Transverse colon (tissue), 4 donors: ENCODE measurements around the gene SUB1. TPM values are rescaled to one million over a fixed set of nuclear protein-coding genes. Genes with fewer than 3 reads are reported as not detected.

Experiments used
- DNase-seq: peaks from one replicate; pipeline ENCODE4 v3.0.0-alpha.2; 2019
- H3K27ac ChIP-seq, 4 donors: fragments of 200-600 bp; sonication (generic); 2 replicates each; pipeline ENCODE4 v1.5.1; 2016 to 2018; ENCODE audit warnings: inconsistent platforms in 4 of 4
- H3K27me3 ChIP-seq: fragments of 200-600 bp; sonication (generic); 2 replicates; pipeline ENCODE4 v1.5.1; 2017; ENCODE audit warnings: inconsistent platforms
- H3K36me3 ChIP-seq, 4 donors: fragments of 200-600 bp; sonication (generic); 2 replicates each; pipeline ENCODE4 v1.5.1; 2017 to 2019; ENCODE audit warnings: inconsistent platforms in 4 of 4
- H3K4me1 ChIP-seq, 4 donors: fragments of 200-600 bp; sonication (generic); 2 replicates each; pipeline ENCODE4 v1.5.1; 2017 to 2020; ENCODE audit warnings: inconsistent platforms in 4 of 4
- H3K4me3 ChIP-seq, 4 donors: fragments of 200-600 bp; sonication (generic); 1 replicate in 1 of 4; 2 replicates in 3 of 4; pipeline versions ENCODE4 v1.5.1 to v1.6.1; 2017 to 2019; ENCODE audit warnings: inconsistent platforms in 4 of 4
- H3K9me3 ChIP-seq, 2 donors: fragments of 200-600 bp; sonication (generic); 2 replicates each; pipeline ENCODE4 v1.5.1; 2017 to 2019; ENCODE audit warnings: inconsistent platforms in 2 of 2
- EP300 ChIP-seq: sonication (generic); formaldehyde crosslinking; IDR thresholded peaks from one replicate; pipeline ENCODE4 v1.6.1; 2017; ENCODE audit warnings: antibody characterized with exemption, low read depth
- POLR2A ChIP-seq: fragments of 450-650 bp; IDR thresholded peaks from one replicate; pipeline ENCODE4 v1.6.1; 2016; ENCODE audit warnings: antibody characterized with exemption, mild to moderate bottlenecking, moderate library complexity
- POLR2AphosphoS5 ChIP-seq, 3 donors: sonication (generic); formaldehyde crosslinking; IDR thresholded peaks; one replicate each; pipeline ENCODE4 v1.6.1; 2016; ENCODE audit warnings: antibody characterized with exemption in 3 of 3
- WGBS, 2 donors: methylation state at CpG; one replicate each; pipeline ENCODE4 v1.1.5; 2018; ENCODE audit warnings: low coverage in 1 of 2; 5-methylcytosine and 5-hydroxymethylcytosine counted together
- in situ Hi-C, 4 donors: fragments of 200-750 bp; cut with MboI; loops; one replicate each; pipeline versions ENCODE4 v1.15.0 to v1.15.1; 2017; ENCODE audit warnings: low sequenced_read_pairs in 3 of 4, low pct_ligation_motif_present in 1 of 4, low pct_unique_long_range_greater_than_20kb in 1 of 4
- intact Hi-C: fragments of 100-400 bp; cut with DNase I; formaldehyde crosslinking; loops from one replicate; pipeline ENCODE4 v1.15.1; 2023; ENCODE audit warnings: low total_unique reads
- total RNA-seq, 4 donors: library from RNA; depleted of rRNA; stranded (reverse); fragments of >200 nt; gene quantifications; one replicate each; pipeline ENCODE4 v1.1.0, GENCODE V29; 2016
- TF ChIP-seq, protein P1 (sequence below), 5 experiments: fragments of 200-600 bp in 3 of 5; fragments of 450-650 bp in 2 of 5; sonication (generic) in 3 of 5; IDR thresholded peaks; 1 replicate in 2 of 5; 2 replicates in 3 of 5; pipeline ENCODE4 v1.5.1; 2016 to 2017; ENCODE audit warnings: antibody characterized with exemption in 5 of 5, inconsistent platforms in 3 of 5, mild to moderate bottlenecking in 2 of 5, moderate library complexity in 1 of 5

SUB1 gene
- total RNA-seq, 4 donors from 2014 or later = 30.3 to 126 (median 78.8) TPM

DNA sequence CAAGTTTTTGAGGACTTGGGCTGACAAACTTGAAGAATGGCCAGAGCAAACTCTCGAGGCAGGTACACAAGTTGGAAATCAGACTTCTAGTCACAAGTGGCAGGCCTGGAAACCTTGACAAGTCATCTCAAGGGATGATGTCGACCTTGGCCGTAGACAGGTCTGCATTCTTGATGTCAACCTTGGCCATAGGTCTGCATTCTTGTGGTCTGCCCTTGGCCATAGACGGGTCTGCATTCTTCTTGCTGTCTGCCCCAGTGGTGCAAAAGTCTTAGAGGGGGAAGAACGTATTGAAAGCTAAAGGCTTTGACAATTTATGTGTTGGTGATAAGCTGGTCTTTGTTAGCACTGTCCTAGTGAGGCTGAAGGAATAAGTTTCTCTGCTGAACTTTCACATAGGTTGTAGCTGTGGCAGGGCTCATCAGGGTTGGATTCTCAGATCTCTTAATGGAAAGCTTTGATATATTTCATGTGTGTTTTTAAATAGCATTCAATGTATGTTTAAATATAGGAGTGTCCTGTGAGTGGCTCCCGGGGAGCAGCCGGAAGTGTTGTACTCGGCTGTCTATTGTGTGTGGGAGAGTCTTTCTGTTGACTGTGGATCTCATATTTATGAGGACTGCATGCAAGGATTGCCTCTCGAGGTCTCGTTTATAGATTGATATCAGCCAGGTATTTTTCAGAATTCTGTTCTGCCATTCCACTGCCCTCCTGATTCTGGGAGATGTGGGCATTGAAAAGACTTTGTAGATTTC lies 27.0 kb downstream of the SUB1 start:
- Histone ChIP-seq H3K27me3 (no peaks in the 10 kb centered on the region), H3K9me3 (no peaks in the 10 kb centered on the region), H3K36me3 (no peaks in the 10 kb centered on the region), H3K27ac (peak overlapping the region in 3 of 4 donors; percentile 17 to 47 (median 31)), H3K4me3 (no peak overlapping the region), H3K4me1 (peaks cover 0 to 6% (median 5%) of the 10 kb centered on the region in 4 donors)
- TF ChIP-seq, protein P1, sequence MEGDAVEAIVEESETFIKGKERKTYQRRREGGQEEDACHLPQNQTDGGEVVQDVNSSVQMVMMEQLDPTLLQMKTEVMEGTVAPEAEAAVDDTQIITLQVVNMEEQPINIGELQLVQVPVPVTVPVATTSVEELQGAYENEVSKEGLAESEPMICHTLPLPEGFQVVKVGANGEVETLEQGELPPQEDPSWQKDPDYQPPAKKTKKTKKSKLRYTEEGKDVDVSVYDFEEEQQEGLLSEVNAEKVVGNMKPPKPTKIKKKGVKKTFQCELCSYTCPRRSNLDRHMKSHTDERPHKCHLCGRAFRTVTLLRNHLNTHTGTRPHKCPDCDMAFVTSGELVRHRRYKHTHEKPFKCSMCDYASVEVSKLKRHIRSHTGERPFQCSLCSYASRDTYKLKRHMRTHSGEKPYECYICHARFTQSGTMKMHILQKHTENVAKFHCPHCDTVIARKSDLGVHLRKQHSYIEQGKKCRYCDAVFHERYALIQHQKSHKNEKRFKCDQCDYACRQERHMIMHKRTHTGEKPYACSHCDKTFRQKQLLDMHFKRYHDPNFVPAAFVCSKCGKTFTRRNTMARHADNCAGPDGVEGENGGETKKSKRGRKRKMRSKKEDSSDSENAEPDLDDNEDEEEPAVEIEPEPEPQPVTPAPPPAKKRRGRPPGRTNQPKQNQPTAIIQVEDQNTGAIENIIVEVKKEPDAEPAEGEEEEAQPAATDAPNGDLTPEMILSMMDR (IDR thresholded peaks at IDR 0.05) = no peak
- TF ChIP-seq POLR2AphosphoS5 (IDR thresholded peaks at IDR 0.05) (no peak), EP300 (no peak), POLR2A (no peak)
- DNase-seq = peak; percentile 16
- 32 to 63% methylated on average over 7 to 10 of the region's 10 CpGs for WGBS, 2 donors
- in situ Hi-C loops = loop anchor here in 2 of 4 donors (10.0 to 25.0 kb wide), 2 partner anchors 118 to 375 kb away; no protein-coding TSS in a partner anchor
- intact Hi-C loops = no loop called here

GRCh38 chr5:32613050-32613672 lies 27.8 kb downstream of the SUB1 start:
- TF ChIP-seq POLR2AphosphoS5 (IDR thresholded peaks at IDR 0.05) = no peak
- TF ChIP-seq, protein P1 (IDR thresholded peaks at IDR 0.05) = peak; percentile 89 to 96 (median 94)
- Histone ChIP-seq H3K4me1 (peaks cover 0 to 6% (median 5%) of the 10 kb centered on the region in 4 donors), H3K27me3 (no peaks in the 10 kb centered on the region), H3K4me3 (no peak overlapping the region), H3K27ac (peak overlapping the region in 3 of 4 donors; percentile 17 to 47 (median 31)), H3K36me3 (no peaks in the 10 kb centered on the region), H3K9me3 (no peaks in the 10 kb centered on the region)
- peak; percentile 86 for DNase-seq
- in situ Hi-C loops (loop anchor here in 2 of 4 donors (10.0 to 25.0 kb wide), 2 partner anchors 118 to 376 kb away; no protein-coding TSS in a partner anchor), intact Hi-C loops (no loop called here)
- 5 to 7% methylated on average over 8 to 10 of the region's 10 CpGs for WGBS, 2 donors

- Histone ChIP-seq H3K27ac (no peak overlapping the region), H3K4me3 (no peak overlapping the region), H3K4me1 (peaks cover 0 to 6% (median 5%) of the 10 kb centered on the region in 4 donors), H3K36me3 (no peaks in the 10 kb centered on the region), H3K27me3 (no peaks in the 10 kb centered on the region), H3K9me3 (no peaks in the 10 kb centered on the region)
- in situ Hi-C loops (loop anchor here in 2 of 4 donors (10.0 to 25.0 kb wide), 2 partner anchors 120 to 378 kb away; no protein-coding TSS in a partner anchor), intact Hi-C loops (no loop called here)
- no peak for DNase-seq
- TF ChIP-seq EP300 (no peak), POLR2A (no peak), POLR2AphosphoS5 (IDR thresholded peaks at IDR 0.05) (no peak)
- TF ChIP-seq, protein P1 (IDR thresholded peaks at IDR 0.05) = no peak
- WGBS, 2 donors = 60 to 63% methylated on average over 1 to 3 of the region's 3 CpGs
These were observed 29.9 kb downstream of the SUB1 start for GRCh38 chr5:32615236-32615635.

GRCh38 chr5:32618962-32619361 lies 33.6 kb downstream of the SUB1 start:
- in situ Hi-C loops = loop anchor here in 2 of 4 donors (10.0 to 25.0 kb wide), 2 partner anchors 124 to 382 kb away; no protein-coding TSS in a partner anchor

More at GRCh38 chr5:32618962-32619361, 33.6 kb downstream of the SUB1 start:
- WGBS, 2 donors = 71 to 100% methylated on average over 1 to 2 of the region's 2 CpGs
- H3K4me3 ChIP-seq = no peak overlapping the region
- DNase-seq = no peak
- TF ChIP-seq EP300 (no peak), POLR2AphosphoS5 (IDR thresholded peaks at IDR 0.05) (no peak), POLR2A (no peak)
- TF ChIP-seq, protein P1 (IDR thresholded peaks at IDR 0.05) = no peak
- H3K27me3 ChIP-seq = no peaks in the 10 kb centered on the region
- H3K9me3 ChIP-seq = no peaks in the 10 kb centered on the region
- H3K36me3 ChIP-seq = no peaks in the 10 kb centered on the region
- no peaks in the 10 kb centered on the region for H3K4me1 ChIP-seq
- no peak overlapping the region for H3K27ac ChIP-seq
- intact Hi-C loops = no loop called here
